Urothelium cell line (cell line): ENCODE data around the gene ZSCAN20.

Experiments used
- DNase-seq: peaks from one replicate; pipeline ENCODE4 v3.0.0; 2011; ENCODE audit warnings: low spot score, mixed read lengths
- FAIRE-seq: peaks from 2 replicates; lab custom pipeline; 2011; peaks lifted over from hg19 to GRCh38; lab: Jason Lieb, UNC

The ZSCAN20 gene

DNA sequence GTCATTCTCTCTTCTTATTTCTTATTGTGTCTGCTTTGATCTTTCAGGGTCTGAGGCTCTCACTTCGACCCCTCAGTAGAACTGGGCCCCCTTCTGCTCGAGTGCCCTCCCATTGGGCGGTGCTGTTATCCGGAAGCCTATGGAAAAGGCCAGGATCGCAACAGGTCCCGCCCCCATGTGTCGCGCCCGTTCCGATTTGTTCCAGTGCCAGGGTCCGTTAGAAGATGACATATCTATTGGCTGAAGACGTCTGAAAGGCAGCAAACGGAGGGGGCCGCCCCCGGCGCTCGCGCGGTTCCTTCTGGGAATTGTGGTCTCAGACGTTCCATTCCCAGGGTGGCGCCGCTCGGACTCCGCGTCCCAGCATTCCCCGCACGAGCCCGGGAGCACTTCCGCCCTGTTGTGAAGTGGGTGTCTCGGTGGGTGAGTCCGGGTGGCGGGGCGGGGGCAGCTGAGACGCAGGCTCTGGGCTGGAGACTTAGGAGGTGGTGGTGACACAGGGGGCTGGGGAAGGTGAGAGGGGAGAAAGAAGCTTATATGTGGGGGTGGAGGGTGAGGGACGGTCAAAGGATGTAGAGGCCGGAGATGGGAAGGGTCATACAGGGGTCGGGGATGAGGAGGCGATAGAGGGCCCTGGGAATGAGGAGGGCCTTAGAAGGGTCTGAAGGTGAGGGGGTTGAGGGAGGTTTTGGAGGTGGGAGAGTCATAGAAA lies at the start of gene ZSCAN20:
Gene ZSCAN20 (plus strand): TSS at position 377 of the 712 bp plus-strand sequence. CDS start 6,644 bp downstream, outside the sequence.
- FAIRE-seq: no peak
- DNase-seq: peak; percentile 96

DNA sequence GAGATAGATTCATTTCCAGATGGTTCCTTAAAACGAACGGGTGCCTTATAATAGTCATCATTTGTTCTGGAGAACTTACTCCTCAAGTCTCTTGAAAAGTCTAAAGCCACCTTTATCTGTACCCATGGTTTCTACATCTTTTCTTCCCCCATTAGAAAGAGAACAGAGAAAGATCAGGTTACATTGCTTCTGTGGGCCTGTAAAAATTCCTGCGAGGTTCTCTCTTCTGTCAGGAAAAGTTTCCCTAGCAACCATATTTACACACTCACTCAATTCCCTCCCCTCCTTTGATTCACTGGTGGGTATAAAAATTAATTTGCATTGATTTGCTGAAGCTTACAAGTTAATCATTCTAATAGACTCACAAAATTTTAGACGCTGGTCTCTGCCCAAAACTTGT lies 48.2 kb upstream of the ZSCAN20 start:
- FAIRE-seq (no peak), DNase-seq (no peak)

DNA sequence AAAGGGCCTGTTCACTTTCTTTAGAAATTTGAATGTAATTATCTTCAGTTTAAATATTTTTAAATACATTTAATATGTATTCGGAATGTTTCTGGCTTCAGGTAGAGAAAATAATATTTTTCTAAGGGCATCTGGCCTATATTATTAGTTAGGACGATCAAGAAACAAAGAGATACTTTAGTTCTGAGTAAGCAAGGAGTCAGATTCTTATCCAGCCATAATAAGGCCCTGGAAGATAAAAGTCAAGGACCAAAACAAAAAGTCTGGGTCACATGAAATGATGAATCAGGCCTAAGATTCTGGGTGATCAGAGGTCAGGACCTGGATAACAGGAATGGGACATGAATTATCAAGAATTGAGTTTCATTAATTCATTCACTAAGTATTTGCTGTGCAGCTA lies 47.8 kb upstream of the ZSCAN20 start:
- no peak for DNase-seq
- no peak for FAIRE-seq

DNA sequence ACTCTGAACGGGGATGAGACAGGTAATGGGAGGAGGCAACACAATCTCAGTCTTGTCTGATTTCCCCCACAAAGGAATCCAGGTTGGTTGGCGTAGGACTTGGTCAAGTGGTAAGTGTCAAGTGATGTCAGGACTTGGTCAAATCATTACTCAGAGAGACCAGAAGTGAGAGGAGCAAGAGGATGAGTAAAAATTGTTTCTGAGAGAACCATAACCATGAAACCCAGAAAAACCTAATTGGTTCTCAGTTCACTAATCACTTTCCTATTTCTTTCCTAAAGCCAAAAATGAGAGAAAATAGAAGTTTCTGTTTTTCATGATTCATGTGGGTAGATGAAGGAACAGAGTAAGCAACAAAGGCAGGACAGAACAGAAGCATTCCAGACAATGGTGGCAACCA lies 46.5 kb upstream of the ZSCAN20 start:
- no peak for DNase-seq
- no peak for FAIRE-seq

DNA sequence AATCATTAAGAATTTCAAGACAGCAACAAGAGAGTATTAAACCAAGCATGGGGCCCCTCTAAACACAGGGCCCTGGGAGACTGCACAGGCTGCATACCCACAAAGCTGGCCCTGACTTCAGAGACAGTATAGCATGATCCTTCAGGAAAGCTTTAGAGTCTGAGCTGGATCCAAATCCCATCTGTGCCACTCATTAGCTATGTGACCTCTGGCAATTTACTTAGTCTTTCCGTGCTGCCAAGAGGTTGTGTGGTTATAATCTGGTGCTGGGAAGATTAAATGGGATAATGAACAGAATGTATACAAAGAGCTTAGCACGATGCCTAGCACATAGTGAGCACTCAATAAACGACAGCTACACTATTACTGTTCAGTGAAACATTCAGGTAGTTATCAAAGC lies 45.5 kb upstream of the ZSCAN20 start:
- no peak for FAIRE-seq
- no peak for DNase-seq

DNA sequence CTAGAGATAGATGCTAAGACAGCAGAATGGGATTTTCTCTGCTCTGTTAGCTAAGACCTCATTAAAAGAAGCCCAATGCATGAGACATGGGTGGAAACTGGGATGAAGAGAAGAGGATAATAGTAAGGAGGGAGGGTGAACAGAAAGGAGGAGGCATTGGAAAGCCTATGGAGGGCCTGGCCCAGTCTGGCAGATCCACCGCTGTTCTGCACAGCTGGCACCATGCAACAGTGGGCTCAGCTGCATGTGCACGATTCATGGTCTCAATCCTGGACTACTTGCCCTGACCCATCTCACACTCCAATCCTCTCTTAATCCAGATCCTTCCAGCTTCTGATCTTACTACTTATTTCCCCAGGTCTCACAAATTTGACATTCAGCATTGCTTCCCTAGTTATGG lies 43.8 kb upstream of the ZSCAN20 start:
- FAIRE-seq: no peak
- no peak for DNase-seq

DNA sequence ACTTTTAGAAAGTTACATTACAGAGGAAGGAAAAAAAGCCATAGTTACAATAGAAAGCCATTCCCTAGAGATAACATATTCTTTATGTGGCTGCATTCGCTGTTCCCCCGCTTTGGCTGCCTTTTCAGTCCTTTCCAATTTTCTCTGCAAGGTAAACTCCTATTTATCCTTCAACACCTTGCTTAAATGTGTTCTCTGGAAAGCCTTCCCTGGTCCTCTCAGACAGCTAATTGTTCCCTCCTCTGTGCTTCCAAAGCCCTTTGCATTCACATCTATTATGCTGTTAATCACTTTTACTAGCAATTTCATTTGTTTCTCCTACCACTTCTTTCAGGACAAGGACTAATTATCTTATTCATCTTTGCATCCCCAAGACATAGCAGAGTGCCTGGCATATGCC lies 43.1 kb upstream of the ZSCAN20 start:
- FAIRE-seq (no peak), DNase-seq (no peak)

DNA sequence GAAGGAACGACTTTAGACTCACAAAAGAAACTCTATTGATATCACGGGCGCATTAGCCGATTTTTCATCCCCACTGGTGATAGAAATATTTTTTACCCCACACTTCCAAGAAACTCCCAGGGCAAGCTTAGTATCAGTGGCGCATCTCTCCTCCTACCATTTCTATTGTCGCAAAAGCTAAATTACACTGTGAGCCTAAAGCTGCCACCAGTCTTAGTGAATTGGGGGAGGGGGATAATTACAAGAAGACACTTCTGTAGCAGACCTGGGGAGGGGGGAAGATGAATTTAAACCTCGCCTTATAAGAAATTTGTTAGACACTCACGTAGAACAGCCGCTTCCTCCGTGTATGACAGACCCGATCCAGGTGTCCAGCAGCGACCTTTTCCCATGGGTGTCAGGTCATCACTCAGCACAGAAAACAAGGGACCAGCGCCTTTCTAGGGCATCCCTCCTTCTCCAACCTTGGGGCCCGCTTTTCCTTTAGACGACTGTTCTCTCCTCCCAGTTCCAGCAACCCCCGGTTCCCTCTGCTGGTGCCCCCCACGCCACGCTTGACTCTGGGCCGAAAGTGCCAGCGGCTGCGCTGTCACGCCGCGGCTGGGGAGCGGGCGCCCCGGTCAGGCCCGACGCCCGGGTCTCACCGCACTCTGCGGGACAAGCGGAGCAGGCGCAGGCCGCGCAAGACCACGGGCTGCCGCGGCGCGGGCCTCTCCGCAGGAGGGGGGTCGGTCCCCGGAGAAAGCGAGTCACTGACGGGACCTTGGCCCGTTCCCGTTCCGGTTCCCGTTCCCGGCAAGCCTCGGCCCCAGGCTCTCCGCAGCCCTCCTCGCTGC lies 42.4 kb upstream of the ZSCAN20 start:
- DNase-seq (no peak), FAIRE-seq (no peak)

DNA sequence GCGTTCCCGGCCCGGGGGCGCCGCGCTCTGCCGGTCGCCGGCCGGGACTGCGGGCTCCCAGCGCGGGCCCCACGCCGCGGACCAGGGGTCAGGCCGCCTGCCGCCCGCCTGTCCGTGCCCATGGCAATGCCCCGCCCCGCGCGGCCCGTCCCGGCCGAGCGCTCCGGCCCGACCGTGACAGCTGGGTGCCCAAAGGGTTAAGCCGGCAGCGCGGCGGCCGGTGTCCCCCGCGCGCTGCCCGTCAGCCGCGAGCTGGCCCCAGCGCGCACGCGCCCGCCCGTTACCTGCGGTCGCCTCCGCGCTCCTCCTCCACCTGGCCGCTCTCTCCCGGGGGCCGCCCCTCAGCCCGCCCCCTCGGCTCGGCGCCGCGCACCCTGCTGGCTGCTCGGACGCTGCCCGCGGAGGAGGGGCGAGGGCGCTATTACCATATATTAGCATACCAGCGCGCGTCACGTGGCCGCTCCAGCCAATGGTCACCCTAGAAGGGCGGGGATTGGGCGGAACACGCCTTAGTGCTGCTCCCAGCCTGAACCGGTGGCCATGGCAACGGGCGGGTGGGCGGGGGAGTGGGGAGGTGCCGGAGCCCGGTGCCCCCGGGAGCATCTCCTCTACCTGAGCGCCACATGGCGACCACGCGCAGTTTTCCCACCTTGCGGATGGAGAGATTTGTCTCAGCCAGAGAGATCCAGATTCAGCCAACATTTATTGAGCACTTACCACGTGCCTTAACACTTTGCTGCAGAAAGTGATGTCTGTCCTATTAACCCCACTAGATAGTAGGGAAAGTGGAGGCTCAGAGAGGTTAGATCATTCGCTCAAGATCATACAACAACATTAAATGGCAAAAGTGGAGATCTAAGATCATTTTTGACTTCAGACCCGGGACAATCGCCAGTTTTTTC lies 41.5 kb upstream of the ZSCAN20 start, which contains the start of gene PHC2:
Gene PHC2 (minus strand): TSS at position 404 of the 902 bp plus-strand sequence. CDS start 55,556 bp downstream, outside the sequence.
- DNase-seq (peak; percentile 97), FAIRE-seq (peak; percentile 86)

DNA sequence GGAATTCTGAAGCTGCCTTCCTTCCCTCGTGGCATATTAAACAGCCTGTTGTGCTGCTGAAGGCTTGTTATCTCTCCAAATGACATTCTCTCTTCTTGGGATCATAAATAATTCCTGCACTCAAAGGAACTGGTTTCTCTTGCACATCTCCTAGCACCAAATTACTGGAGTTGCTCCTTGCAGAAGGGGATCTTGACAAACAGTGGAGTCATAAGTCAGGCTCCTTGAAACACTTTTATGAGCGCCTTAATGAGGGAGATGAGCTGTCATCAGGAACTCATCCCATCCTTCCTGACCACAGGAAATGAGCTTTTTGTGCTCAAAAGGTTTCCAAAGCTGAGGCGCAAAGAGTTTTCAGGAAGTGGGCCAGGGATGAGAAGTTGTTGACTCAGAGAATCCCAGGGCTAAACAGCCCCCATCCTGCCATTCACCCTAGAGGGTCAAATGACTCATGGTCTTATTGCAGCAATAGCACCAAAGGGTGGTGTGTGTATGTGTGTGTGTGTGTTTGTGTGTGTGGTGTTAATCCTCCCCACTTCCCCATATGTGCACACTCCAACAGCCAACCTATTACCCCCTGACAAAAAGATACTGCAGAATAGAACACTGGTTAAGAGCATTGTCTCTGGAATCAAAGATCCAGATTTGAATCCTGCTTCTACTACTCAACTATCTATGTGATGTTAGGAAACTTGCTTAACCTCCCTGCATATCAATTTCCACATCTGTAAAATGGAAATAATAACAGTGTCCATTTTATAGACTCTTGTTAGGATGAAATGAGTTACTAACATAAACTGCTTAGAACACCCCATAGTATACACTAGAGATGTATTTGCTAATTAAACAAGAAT lies 38.7 kb upstream of the ZSCAN20 start:
- FAIRE-seq (no peak), DNase-seq (peak; percentile 86)

DNA sequence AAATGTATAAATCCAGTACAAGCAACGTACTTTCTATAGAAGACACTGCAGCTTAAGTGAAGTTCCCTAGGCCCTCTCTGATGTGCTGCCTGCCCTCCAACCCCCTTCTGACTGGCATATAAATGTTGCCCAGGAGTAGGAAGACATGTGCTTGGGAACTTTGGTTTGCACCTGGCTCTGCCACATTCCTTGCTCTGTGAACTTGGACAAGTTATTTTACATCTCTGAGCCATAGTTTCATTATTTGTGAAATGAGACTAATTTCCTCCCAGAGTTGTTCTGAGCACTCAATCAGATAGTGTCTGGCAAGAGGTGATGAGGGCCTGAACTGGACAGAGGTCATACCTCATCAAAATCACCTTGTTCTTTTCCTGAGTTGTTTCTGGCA lies 38.1 kb upstream of the ZSCAN20 start:
- no peak for DNase-seq
- no peak for FAIRE-seq

DNA sequence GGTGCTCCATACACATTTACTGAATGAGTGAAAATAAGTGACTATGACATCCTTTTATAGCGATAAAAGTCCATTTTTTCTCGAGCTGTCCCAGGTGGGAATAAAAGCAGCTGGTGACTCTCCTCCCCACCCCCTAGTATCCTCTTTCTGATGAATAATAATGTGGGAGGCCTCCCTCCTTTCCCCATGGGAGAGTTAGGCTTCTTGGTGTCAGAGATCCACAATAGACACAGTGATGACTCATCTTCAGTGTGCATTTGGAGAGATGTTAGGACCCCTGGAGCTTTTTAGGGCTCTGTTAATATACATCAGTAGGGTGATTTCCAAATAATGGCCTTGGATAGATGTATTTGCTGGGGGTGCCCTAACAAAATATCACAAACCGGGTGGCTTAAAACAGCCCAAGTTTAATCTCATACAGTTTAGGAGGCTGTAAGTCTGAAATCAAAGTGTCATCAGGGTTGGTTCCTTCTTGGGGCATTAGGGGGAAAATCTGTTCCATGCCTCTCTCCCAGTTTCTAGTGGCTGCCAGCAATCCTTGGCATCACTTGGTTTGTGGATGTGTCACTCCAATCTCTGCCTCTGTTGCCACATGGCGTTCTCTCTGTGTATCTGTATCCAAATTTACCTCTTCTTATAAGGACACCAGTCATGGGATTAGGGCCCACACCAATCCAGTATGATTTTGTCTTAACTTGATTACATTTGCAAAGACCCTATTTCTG lies 37.2 kb upstream of the ZSCAN20 start:
- FAIRE-seq: no peak
- DNase-seq: peak; percentile 40

DNA sequence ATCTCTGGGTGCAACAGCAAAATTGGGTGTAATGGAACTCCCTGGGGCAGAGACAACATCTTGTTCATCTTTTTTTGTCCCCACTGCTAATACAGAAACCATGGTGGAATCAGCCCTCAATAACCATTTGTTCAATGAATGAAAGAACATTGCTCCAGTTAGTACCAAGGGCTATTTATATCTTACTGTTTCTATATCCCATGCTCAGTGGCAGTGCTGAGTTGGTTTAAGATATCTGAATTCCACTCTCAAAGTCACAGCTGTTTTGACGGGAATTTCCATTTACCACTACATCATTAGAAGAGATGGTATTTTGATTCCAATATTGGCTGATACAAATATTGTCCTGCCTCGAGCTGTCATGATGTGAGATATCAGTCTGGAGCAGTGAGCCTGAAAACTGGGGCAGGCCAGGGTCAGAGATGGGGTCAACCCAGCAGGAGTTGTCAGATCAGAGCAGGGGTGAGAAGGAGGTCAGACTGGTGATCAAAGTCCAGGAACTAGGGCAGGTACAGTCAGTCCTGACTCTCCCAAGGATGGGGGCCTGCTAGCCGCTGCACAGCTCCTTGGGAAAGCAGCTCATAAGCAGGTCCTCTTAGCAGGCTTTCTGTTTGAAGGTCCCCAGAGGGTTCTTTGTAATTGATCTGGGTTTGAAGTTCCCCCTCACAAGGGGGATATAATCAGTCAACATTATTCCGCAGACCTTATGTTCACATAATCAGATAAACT lies 35.7 kb upstream of the ZSCAN20 start:
- no peak for DNase-seq
- FAIRE-seq: no peak

DNA sequence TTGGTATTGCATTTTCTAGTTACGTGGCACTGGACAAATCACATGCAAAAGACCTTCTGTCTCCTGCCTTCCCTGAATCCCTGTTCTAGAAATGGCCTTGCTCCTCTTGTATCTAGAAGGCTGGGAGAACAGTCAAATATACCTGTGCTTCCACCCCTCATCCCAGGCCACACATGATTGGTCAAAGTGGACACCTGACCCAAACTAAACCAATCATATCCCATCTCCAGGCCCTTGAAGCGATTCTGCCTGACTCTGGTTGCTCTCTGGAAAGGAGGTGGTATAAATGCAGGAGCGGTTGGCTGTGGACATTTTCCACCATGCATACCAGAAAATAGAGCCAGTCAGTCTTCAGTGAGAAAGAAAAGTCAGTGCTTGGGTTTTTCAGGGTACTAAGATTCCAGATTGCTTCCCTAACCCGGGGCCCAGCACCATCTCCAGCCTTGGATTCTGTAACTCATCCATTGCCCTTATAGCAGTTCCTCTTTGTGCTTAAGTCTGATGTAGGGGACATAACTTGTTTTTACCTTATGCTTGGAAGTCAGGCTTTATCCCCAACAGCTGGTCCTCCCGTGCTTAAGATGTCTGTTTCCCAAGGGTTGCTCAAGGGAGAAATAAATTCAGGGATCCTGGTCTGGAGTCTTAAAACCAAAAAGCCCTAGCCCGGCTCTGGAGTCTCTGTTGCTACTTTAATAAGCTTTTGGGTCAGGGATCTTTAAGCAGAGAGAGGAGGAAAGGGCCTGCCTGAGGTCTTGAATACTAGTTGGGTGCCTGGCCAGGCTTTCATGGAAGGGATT lies 33.9 kb upstream of the ZSCAN20 start:
- FAIRE-seq: no peak

DNA sequence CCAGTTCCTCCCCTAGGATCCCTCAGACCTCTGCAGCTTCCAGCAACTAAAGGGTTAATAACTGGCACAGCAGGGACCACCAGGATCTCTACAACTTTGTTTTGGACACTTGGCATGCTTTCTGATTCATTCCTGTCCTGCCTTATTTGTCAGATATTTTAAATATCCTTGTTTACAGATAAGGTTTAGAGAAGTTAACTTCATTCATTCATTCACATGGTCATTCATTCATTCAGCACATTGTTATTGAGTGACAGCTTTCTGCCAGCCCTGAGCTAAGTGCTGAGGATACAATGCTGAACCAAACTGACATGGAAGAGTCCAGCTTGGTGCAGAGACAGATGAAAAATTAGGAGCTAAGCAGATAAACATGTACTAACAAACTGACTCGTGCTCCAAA lies 32.8 kb upstream of the ZSCAN20 start:
- DNase-seq (no peak), FAIRE-seq (no peak)

More for the DNA sequence above, 33.9 kb upstream of the ZSCAN20 start:
- DNase-seq: no peak

DNA sequence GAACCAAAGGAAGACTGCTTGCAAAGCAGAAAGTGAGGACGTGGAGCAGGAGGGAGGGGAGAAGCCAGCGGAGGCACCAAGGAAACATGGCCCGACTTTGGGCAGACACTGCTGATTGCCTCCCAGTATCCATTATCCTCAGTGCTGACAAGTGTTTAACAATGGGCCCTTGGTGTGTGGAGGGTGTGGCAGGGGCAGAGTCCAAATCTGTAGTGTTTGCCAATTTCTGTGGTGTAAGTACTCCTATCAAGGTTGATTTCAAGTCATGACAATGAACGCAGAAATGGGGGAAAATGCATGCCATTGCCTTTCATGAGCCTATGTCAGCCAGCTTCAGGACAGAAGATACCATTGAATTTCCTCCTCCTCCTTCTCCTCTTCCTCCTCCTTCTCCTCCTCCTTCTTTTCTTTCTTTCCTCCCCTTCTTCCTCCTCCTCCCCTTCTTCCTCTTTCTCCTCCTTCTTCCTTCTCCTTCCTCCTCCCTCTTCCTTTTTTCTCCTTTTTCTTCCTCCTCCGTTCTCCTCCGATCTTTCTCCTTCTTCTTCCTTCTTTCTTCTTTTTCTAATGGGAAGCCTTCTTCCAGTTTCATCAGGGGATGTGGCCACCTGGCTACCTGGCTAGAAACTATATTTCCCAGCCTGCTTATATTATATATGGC lies 31.2 kb upstream of the ZSCAN20 start:
- no peak for FAIRE-seq
- no peak for DNase-seq

DNA sequence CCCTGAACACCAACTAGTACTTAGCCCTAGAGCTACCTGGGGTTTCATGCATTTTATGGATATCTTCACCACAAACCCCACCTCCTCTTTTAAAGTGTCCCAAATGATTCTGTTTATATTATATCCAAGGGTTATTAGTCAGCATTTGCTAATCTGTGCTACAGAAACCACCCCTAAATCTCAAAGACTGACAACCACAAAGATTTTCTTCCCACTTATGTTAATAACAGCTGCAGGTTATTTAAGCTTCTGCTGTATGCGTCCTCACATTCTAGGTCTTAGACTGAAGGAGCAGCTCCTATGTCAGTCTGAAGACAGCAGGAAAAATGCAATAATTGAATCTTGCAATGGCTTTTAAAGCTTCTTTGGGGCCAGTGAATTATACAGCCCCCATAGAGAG lies 30.3 kb upstream of the ZSCAN20 start:
- FAIRE-seq (no peak), DNase-seq (no peak)
